Measurements from ENCODE around the gene GADD45GIP1. TPM values are rescaled to one million over a fixed set of nuclear protein-coding genes. Genes with fewer than 3 reads are reported as not detected.
"Not testable (repeated sequence)": the region's sequence is repeated elsewhere in the genome, so short reads cannot be mapped to it uniquely, and the experiment has no call there.

Gene GADD45GIP1
- total RNA-seq, 2 donors from 2014 or later, result 15.9 to 32.3 TPM

GRCh38 chr19:12937093-12937926, 19.7 kb downstream of the GADD45GIP1 start:
- Mint-ChIP-seq H3K4me3 (peak overlapping the region; percentile 97), H3K9me3 (no peaks in the 10 kb centered on the region), H3K4me1 (ENCODE audit: low read depth in 2 of 2) (peaks cover 49 to 58% of the 10 kb centered on the region in 2 donors), H3K27me3 (no peaks in the 10 kb centered on the region), H3K27ac (peak overlapping the region; percentile 96 to 98), H3K36me3 (peaks cover 27% of the 10 kb centered on the region)
- no peak for DNase-seq (ENCODE audit: low spot score)
- ATAC-seq, result no peak

GRCh38 chr19:12936582-12936981, 20.4 kb downstream of the GADD45GIP1 start:
- ATAC-seq (no peak), DNase-seq (ENCODE audit: low spot score) (no peak)
- H3K27ac Mint-ChIP-seq, result peak overlapping the region in 1 of 2 donors; percentile 26
- H3K36me3 Mint-ChIP-seq, result peaks cover 23% of the 10 kb centered on the region
- H3K4me1 Mint-ChIP-seq (ENCODE audit: low read depth in 2 of 2), result peaks cover 51 to 58% of the 10 kb centered on the region in 2 donors
- no peaks in the 10 kb centered on the region for H3K9me3 Mint-ChIP-seq
- no peak overlapping the region for H3K4me3 Mint-ChIP-seq
- no peaks in the 10 kb centered on the region for H3K27me3 Mint-ChIP-seq

GRCh38 chr19:12935071-12935470, 22.0 kb downstream of the GADD45GIP1 start:
- H3K36me3 Mint-ChIP-seq, result peaks cover 21% of the 10 kb centered on the region
- no peaks in the 10 kb centered on the region for H3K27me3 Mint-ChIP-seq
- ATAC-seq, result no peak
- H3K4me3 Mint-ChIP-seq, result no peak overlapping the region
- peaks cover 44 to 51% of the 10 kb centered on the region in 2 donors for H3K4me1 Mint-ChIP-seq (ENCODE audit: low read depth in 2 of 2)
- DNase-seq (ENCODE audit: low spot score), result no peak
- no peaks in the 10 kb centered on the region for H3K9me3 Mint-ChIP-seq
- H3K27ac Mint-ChIP-seq, result no peak overlapping the region

- Mint-ChIP-seq H3K27ac (peak within 1 kb of the TSS; percentile 84 to 92), H3K36me3 (peaks cover 15% of the 10 kb centered on the region), H3K27me3 (no peaks in the 10 kb centered on the region), H3K4me3 (peak within 1 kb of the TSS; percentile 99), H3K9me3 (no peaks in the 10 kb centered on the region), H3K4me1 (ENCODE audit: low read depth in 2 of 2) (peaks cover 35 to 36% of the 10 kb centered on the region in 2 donors)
- ATAC-seq, result peak; percentile 78 to 84
- DNase-seq (ENCODE audit: low spot score), result peak; percentile 92
These were observed 23.5 kb downstream of the GADD45GIP1 start, which contains the start of gene FARSA for GRCh38 chr19:12933287-12934072. FARSA (minus strand) TSS chr19:12933711; CDS start chr19:12933696, 15 bp downstream.

GRCh38 chr19:12932392-12933286, 24.4 kb downstream of the GADD45GIP1 start:
- no peak for DNase-seq (ENCODE audit: low spot score)
- Mint-ChIP-seq H3K36me3 (peaks cover 15% of the 10 kb centered on the region), H3K27me3 (no peaks in the 10 kb centered on the region), H3K4me3 (peak overlapping the region; percentile 99), H3K27ac (peak overlapping the region; percentile 84 to 92), H3K4me1 (ENCODE audit: low read depth in 2 of 2) (peaks cover 28 to 36% of the 10 kb centered on the region in 2 donors), H3K9me3 (no peaks in the 10 kb centered on the region)
- peak in 1 of 2 donors; percentile 37 for ATAC-seq

GRCh38 chr19:12930002-12930645, 26.9 kb downstream of the GADD45GIP1 start:
- Mint-ChIP-seq H3K9me3 (no peaks in the 10 kb centered on the region), H3K36me3 (peaks cover 21% of the 10 kb centered on the region), H3K4me1 (ENCODE audit: low read depth in 2 of 2) (peaks cover 22 to 28% of the 10 kb centered on the region in 2 donors), H3K4me3 (no peak overlapping the region), H3K27ac (no peak overlapping the region), H3K27me3 (no peaks in the 10 kb centered on the region)
- ATAC-seq (no peak), DNase-seq (ENCODE audit: low spot score) (no peak)

GRCh38 chr19:12924621-12925310, 32.3 kb downstream of the GADD45GIP1 start:
- H3K4me3 Mint-ChIP-seq, result no peak overlapping the region
- H3K27me3 Mint-ChIP-seq, result no peaks in the 10 kb centered on the region
- peaks cover 20% of the 10 kb centered on the region for H3K36me3 Mint-ChIP-seq
- H3K9me3 Mint-ChIP-seq, result no peaks in the 10 kb centered on the region
- no peak for ATAC-seq
- peaks cover 5 to 6% of the 10 kb centered on the region in 2 donors for H3K4me1 Mint-ChIP-seq (ENCODE audit: low read depth in 2 of 2)
- H3K27ac Mint-ChIP-seq, result no peak overlapping the region
- DNase-seq (ENCODE audit: low spot score), result no peak

- no peaks in the 10 kb centered on the region for H3K9me3 Mint-ChIP-seq
- H3K27ac Mint-ChIP-seq, result no peak overlapping the region
- H3K27me3 Mint-ChIP-seq, result no peaks in the 10 kb centered on the region
These were observed 34.1 kb downstream of the GADD45GIP1 start for GRCh38 chr19:12922959-12923358.

GRCh38 chr19:12921047-12921446, 36.0 kb downstream of the GADD45GIP1 start:
- DNase-seq (ENCODE audit: low spot score), result no peak
- Mint-ChIP-seq H3K27me3 (no peaks in the 10 kb centered on the region), H3K27ac (peak overlapping the region; percentile 26 to 91), H3K9me3 (no peaks in the 10 kb centered on the region), H3K4me1 (ENCODE audit: low read depth in 2 of 2) (peaks cover 14 to 21% of the 10 kb centered on the region in 2 donors), H3K36me3 (peaks cover 8% of the 10 kb centered on the region), H3K4me3 (no peak overlapping the region)
- ATAC-seq, result no peak

More at GRCh38 chr19:12922959-12923358, 34.1 kb downstream of the GADD45GIP1 start:
- H3K4me3 Mint-ChIP-seq, result no peak overlapping the region
- ATAC-seq, result no peak
- H3K4me1 Mint-ChIP-seq (ENCODE audit: low read depth in 2 of 2), result peaks cover 10 to 16% of the 10 kb centered on the region in 2 donors
- DNase-seq (ENCODE audit: low spot score), result no peak
- H3K36me3 Mint-ChIP-seq, result peaks cover 14% of the 10 kb centered on the region

- Mint-ChIP-seq H3K4me1 (ENCODE audit: low read depth in 2 of 2) (peaks cover 30 to 34% of the 10 kb centered on the region in 2 donors), H3K27me3 (no peaks in the 10 kb centered on the region), H3K27ac (peak overlapping the region; percentile 85 to 91), H3K4me3 (peak overlapping the region; percentile 76), H3K36me3 (peaks cover 6% of the 10 kb centered on the region), H3K9me3 (no peaks in the 10 kb centered on the region)
- DNase-seq (ENCODE audit: low spot score) (no peak), ATAC-seq (no peak)
These were observed 38.8 kb downstream of the GADD45GIP1 start for GRCh38 chr19:12918253-12918652.

- H3K27ac Mint-ChIP-seq, result peak overlapping the region in 1 of 2 donors; percentile 47
- not testable (repeated sequence) for H3K9me3 Mint-ChIP-seq; DNase-seq (ENCODE audit: low spot score); ATAC-seq; H3K36me3 Mint-ChIP-seq; H3K27me3 Mint-ChIP-seq
- peaks cover 30 to 37% of the 10 kb centered on the region in 2 donors for H3K4me1 Mint-ChIP-seq (ENCODE audit: low read depth in 2 of 2)
- peak overlapping the region; percentile 2 for H3K4me3 Mint-ChIP-seq
These were observed 41.2 kb downstream of the GADD45GIP1 start for GRCh38 chr19:12915860-12916259.

Data from natural killer cell treated with Interleukin-12 subunit alpha and Interleukin-12 subunit beta and Interleukin-15 and Interleukin-18, amount 100 ng/mL, for 72 hours (primary cell).